Activated CD4-positive, alpha-beta T cell treated with anti-CD3 and anti-CD28 coated beads, Interleukin-2, amount 10 ng/mL, durations not matched to agents 7 days and 5 days (primary cell): ENCODE results near the gene ATP1B4. TPM values are rescaled to one million over a fixed set of nuclear protein-coding genes. Genes with fewer than 3 reads are reported as not detected.
"Not testable (repeated sequence)": the region's sequence is repeated elsewhere in the genome, so short reads cannot be mapped to it uniquely, and the experiment has no call there.

ENCODE experiments used
- CTCF ChIA-PET: fragments of 350-600 bp; sonication (Branson Sonifier 250); formaldehyde crosslinking; loops from one replicate; lab custom pipeline; 2021; ENCODE audit warnings: antibody characterized with exemption; lab: Charles Lee
- POLR2A ChIA-PET: fragments of 350-600 bp; sonication (Branson Sonifier 250); formaldehyde crosslinking; loops from one replicate; lab custom pipeline; 2021; ENCODE audit warnings: antibody characterized with exemption; lab: Charles Lee
- DNase-seq: peaks from one replicate; pipeline ENCODE4 v3.0.0-alpha.2; 2020
- H3K27ac Mint-ChIP-seq: one replicate; pipeline ENCODE4 v1.8.0; 2021; ENCODE audit warnings: mild to moderate bottlenecking, moderate library complexity, mixed read lengths
- H3K27me3 Mint-ChIP-seq: one replicate; pipeline ENCODE4 v1.8.0; 2021; ENCODE audit warnings: mixed read lengths
- H3K36me3 Mint-ChIP-seq: one replicate; pipeline ENCODE4 v1.8.0; 2021; ENCODE audit warnings: low read depth, mixed read lengths
- H3K4me1 Mint-ChIP-seq: one replicate; pipeline ENCODE4 v1.8.0; 2021; ENCODE audit warnings: mixed read lengths
- H3K4me3 Mint-ChIP-seq: one replicate; pipeline ENCODE4 v1.8.0; 2021; ENCODE audit warnings: mild to moderate bottlenecking, moderate library complexity, mixed read lengths
- H3K9me3 Mint-ChIP-seq: one replicate; pipeline ENCODE4 v1.8.0; 2021; ENCODE audit warnings: mixed read lengths
- total RNA-seq, 2 experiments: library from RNA; stranded (reverse); gene quantifications; one replicate each; pipeline ENCODE4 v1.2.3, GENCODE V29; 2021

The ATP1B4 gene
- total RNA-seq: not detected

DNA sequence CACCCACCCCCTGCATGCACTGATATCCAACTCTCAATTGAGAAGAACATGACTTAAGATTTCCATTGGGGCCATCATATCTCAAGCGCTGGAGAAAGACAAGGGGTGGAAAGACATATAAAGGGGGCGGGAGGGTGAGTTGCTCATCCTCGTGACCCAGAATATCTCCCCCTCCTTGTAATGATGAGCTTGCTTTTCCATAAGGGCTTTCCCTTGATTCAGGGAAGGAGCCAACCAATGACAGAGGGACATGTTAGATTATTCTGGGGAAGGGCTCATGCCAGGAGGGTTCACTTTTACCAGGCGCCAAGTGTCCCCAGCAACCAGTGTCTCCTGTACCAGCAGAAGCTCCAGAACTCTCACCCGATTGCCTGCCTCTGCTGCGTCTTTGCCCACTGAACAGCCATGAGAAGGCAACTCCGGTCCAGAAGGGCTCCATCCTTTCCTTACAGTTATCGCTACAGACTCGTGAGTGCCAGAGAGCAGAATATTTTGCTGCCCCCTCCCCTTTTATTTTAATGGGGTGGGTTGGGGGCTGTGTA is at the start of gene ATP1B4:
TSS of gene ATP1B4 (plus strand) at position 326 of the 542 bp plus-strand sequence. CDS start at position 406, 80 bp downstream.
- no peaks in the 10 kb centered on the region for H3K4me1 Mint-ChIP-seq
- DNase-seq: no peak
- H3K27ac Mint-ChIP-seq: no peak within 1 kb of the TSS
- no peak within 1 kb of the TSS for H3K4me3 Mint-ChIP-seq
- no peaks in the 10 kb centered on the region for H3K27me3 Mint-ChIP-seq
- no peaks in the 10 kb centered on the region for H3K36me3 Mint-ChIP-seq
- CTCF ChIA-PET: interaction anchor here (1.0 kb wide), 1 partner anchor 9 kb away, joined by 3 read pairs; no protein-coding TSS in a partner anchor
- H3K9me3 Mint-ChIP-seq: no peaks in the 10 kb centered on the region
- POLR2A ChIA-PET: no interaction called here

DNA sequence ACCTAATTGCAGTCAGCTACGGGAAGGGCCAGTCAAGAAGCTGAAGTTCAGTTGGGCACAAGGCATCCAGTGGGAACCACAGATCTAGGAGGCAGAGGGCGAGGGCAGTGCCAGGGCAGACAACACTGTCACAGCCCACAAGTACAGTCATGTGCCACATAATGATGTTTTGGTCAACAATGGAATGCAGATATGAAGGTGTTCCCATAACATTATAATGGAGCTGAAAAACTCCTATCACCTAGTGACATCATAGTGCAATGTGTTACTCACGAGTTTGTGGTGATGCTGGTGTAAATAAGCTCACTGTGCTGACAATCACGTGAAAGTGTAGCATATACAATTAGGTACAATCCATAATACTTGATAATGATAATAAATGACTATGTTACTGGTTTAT is 46.1 kb upstream of the ATP1B4 start:
- POLR2A ChIA-PET: no interaction called here
- peaks cover 59% of the 10 kb centered on the region for H3K27me3 Mint-ChIP-seq
- H3K4me1 Mint-ChIP-seq: peaks cover 2% of the 10 kb centered on the region
- no peak for DNase-seq
- no peak overlapping the region for H3K4me3 Mint-ChIP-seq
- CTCF ChIA-PET: interaction anchor here (0.6 kb wide), 1 partner anchor 9 kb away, joined by 3 read pairs; no protein-coding TSS in a partner anchor
- no peak overlapping the region for H3K27ac Mint-ChIP-seq
- H3K9me3 Mint-ChIP-seq: no peaks in the 10 kb centered on the region
- no peaks in the 10 kb centered on the region for H3K36me3 Mint-ChIP-seq

DNA sequence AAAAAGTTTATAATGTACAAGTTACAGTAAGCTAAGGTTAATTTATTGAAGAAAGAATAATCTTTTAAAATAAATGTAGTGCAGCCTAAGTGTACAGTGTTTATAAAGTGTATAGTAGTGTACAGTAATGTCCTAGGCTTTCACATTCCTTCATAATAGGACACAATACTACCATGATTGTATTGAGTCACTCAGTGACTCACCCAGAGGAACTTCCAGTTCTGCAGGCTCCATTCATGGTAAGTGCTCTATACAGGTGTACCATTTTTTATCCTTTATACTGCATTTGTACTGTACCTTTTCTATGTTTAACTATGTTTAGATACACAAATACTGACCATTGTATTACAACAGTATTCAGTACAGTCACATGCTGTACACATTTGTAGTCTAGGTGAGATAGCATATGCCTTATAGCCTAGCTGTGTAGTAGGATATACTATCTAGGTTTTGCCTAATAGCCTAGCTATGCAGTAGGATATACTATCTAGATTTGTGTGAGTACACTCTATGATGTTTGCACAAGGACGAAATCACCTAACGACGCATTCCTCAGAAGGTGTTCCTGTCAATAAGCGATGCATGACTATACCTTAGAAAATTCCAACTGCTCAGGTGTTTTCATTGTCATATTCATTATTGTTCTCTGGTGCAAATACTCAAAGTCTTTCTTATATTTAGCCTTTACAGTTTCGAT is 45.2 kb upstream of the ATP1B4 start:
- ChIA-PET POLR2A (no interaction called here), CTCF (no interaction called here)
- Mint-ChIP-seq H3K27me3 (peaks cover 52% of the 10 kb centered on the region), H3K9me3 (no peaks in the 10 kb centered on the region), H3K4me3 (no peak overlapping the region), H3K27ac (no peak overlapping the region), H3K36me3 (no peaks in the 10 kb centered on the region), H3K4me1 (no peaks in the 10 kb centered on the region)
- no peak for DNase-seq

DNA sequence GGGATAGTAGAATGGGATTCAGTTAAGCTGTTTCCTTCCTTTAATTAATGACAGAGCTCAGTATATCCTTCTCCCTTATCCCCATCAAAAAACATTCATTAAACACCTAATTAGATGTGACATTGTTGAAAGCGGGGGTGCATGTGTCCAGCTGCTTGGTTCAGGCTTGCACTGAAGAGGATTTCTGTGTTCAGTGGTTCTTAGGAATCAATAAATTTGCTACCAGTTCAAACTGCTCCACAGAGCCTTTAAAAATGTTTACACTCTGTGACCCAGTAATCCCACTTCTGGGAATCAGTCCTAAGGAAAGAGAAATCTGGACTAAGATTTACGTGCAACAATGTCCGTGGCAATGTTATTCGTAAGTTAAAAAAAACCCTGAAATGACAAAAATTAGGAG is 43.5 kb upstream of the ATP1B4 start:
- ChIA-PET POLR2A (no interaction called here), CTCF (interaction anchor here (0.9 kb wide), 1 partner anchor 10 kb away, joined by 3 read pairs; no protein-coding TSS in a partner anchor)
- H3K9me3 Mint-ChIP-seq: no peaks in the 10 kb centered on the region
- peaks cover 38% of the 10 kb centered on the region for H3K27me3 Mint-ChIP-seq
- H3K4me1 Mint-ChIP-seq: no peaks in the 10 kb centered on the region
- DNase-seq: no peak
- H3K27ac Mint-ChIP-seq: no peak overlapping the region
- no peak overlapping the region for H3K4me3 Mint-ChIP-seq
- H3K36me3 Mint-ChIP-seq: no peaks in the 10 kb centered on the region

DNA sequence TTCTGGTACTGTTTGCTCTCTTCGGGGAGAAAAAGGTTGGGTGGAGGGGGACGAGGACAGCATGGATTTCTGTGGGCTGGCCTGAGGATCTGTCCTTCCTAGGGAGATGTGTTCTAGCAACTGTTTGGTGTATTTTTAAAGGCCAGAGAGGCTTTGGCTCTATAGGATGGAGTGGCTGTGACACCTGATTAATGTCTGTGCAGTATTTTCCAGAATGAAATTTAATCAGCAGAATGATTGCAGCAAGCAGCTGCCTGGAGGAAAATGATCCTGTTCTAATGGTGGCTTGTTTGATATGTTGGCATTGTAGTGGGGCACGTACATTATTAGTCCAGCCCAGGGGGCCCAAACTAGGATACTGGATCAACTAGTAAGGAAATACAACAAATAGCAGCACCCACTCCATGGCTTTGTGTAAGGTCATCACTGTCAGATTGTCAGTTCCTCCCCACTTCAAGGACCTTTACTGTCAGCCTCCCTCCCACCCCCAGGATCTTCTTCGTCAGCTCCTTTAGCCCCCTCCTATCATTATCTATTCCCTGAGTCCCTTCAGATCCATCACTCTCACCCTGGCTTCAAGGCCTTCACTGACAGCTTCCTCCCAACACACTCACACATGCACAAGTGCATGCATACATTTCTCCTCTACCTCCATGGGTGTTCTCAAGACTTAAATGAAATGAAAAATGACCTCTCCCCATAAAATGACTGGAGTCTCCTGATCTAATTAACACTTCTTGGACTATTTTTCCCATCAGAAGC is 40.2 kb upstream of the ATP1B4 start:
- ChIA-PET POLR2A (no interaction called here), CTCF (no interaction called here)
- H3K4me3 Mint-ChIP-seq: no peak overlapping the region
- no peaks in the 10 kb centered on the region for H3K9me3 Mint-ChIP-seq
- H3K4me1 Mint-ChIP-seq: no peaks in the 10 kb centered on the region
- no peak overlapping the region for H3K27ac Mint-ChIP-seq
- H3K27me3 Mint-ChIP-seq: peaks cover 24% of the 10 kb centered on the region
- DNase-seq: no peak
- H3K36me3 Mint-ChIP-seq: no peaks in the 10 kb centered on the region

DNA sequence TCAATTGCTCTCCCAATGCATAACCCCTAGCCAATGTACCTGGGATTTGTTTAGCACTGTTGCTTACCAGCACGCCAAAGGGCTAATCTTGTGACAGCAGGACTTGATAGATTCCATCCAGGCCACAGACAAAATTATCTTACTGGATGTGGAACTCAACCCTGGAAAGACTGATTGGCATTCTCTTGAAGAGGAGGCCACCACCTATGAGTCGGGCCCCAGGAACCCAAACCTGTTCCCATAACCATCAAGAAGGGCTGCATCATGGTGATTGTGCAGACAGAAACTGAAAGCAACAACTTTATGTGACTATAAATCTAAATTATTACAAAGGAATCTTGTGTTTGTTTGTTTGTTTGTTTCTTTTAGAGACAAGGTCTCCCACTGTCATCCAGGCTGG is 30.8 kb upstream of the ATP1B4 start:
- Mint-ChIP-seq H3K36me3 (no peaks in the 10 kb centered on the region), H3K4me1 (no peaks in the 10 kb centered on the region), H3K9me3 (peaks cover 2% of the 10 kb centered on the region), H3K27ac (no peak overlapping the region), H3K4me3 (no peak overlapping the region), H3K27me3 (peaks cover 9% of the 10 kb centered on the region)
- DNase-seq: no peak
- POLR2A ChIA-PET: no interaction called here
- CTCF ChIA-PET: interaction anchor here (0.5 kb wide), 1 partner anchor 155 kb away, joined by 3 read pairs; no protein-coding TSS in a partner anchor

DNA sequence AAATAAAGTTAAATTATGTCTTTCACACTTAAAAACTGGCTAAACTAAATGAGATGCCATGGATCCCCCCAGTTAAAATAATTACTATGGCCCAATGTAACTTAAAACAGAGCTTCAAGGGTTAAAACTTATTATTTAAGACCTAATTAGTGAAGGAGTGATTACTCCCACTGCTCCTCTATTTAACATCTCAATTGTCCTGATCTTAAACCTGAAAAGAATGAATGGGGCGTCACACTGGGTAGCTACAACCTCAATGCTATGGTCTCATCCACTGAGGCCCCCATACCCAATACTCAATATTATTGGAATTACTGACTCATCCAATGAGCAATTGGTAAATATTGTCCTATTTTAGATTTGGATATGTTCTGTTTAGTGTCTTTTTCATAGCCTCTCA is 29.5 kb upstream of the ATP1B4 start:
- POLR2A ChIA-PET: no interaction called here
- no peaks in the 10 kb centered on the region for H3K4me1 Mint-ChIP-seq
- no peak overlapping the region for H3K27ac Mint-ChIP-seq
- H3K36me3 Mint-ChIP-seq: no peaks in the 10 kb centered on the region
- no peak for DNase-seq
- no peak overlapping the region for H3K4me3 Mint-ChIP-seq
- H3K9me3 Mint-ChIP-seq: peaks cover 2% of the 10 kb centered on the region
- CTCF ChIA-PET: no interaction called here
- peaks cover 3% of the 10 kb centered on the region for H3K27me3 Mint-ChIP-seq

DNA sequence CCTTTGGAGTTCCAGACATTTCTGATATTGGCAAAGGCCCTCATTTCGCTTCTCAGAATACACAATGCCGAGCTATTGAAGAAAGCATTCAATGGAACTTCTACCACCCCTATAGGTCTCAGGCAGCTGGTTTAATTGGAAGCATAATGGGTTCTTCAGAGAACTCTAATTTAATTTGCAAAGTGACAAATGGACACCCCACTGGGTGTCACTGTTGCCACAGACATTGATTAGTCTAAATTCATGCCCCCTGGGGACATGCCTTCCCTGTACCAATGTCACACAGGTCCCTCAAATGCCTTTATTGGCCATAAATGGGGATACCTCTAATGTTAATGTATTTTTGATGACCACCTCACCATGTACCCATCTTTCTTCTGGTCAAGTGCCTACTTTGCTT is 27.7 kb upstream of the ATP1B4 start:
- no peaks in the 10 kb centered on the region for H3K4me1 Mint-ChIP-seq
- ChIA-PET CTCF (interaction anchor here (0.6 kb wide), 1 partner anchor 141 kb away, joined by 3 read pairs; no protein-coding TSS in a partner anchor), POLR2A (no interaction called here)
- H3K9me3 Mint-ChIP-seq: peaks cover 9% of the 10 kb centered on the region
- H3K4me3 Mint-ChIP-seq: no peak overlapping the region
- no peak for DNase-seq
- no peaks in the 10 kb centered on the region for H3K36me3 Mint-ChIP-seq
- H3K27me3 Mint-ChIP-seq: no peaks in the 10 kb centered on the region
- H3K27ac Mint-ChIP-seq: no peak overlapping the region

DNA sequence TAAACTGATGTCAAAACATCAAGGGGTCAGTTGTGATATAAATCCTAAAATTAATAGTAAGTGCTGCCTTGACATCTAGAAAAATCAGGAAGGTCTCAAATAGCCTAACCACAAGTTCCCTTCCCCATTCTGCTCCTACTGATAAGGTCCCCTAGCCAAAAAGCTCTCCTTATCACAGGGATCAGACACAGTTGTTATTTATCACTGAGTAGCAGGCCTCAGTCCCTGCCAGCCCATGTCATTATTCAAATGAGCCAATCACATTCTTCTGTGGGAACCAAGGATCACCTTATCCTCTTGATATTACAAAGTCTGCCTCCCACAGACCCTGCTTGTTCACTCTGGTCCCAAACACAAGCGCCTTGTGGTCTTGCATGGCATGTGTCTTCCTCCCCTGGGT is 27.3 kb upstream of the ATP1B4 start:
- no peaks in the 10 kb centered on the region for H3K36me3 Mint-ChIP-seq
- CTCF ChIA-PET: interaction anchor here (0.6 kb wide), 1 partner anchor 140 kb away, joined by 3 read pairs; no protein-coding TSS in a partner anchor
- H3K9me3 Mint-ChIP-seq: peaks cover 9% of the 10 kb centered on the region
- POLR2A ChIA-PET: no interaction called here
- H3K4me3 Mint-ChIP-seq: no peak overlapping the region
- no peak overlapping the region for H3K27ac Mint-ChIP-seq
- no peaks in the 10 kb centered on the region for H3K27me3 Mint-ChIP-seq
- no peak for DNase-seq
- no peaks in the 10 kb centered on the region for H3K4me1 Mint-ChIP-seq

DNA sequence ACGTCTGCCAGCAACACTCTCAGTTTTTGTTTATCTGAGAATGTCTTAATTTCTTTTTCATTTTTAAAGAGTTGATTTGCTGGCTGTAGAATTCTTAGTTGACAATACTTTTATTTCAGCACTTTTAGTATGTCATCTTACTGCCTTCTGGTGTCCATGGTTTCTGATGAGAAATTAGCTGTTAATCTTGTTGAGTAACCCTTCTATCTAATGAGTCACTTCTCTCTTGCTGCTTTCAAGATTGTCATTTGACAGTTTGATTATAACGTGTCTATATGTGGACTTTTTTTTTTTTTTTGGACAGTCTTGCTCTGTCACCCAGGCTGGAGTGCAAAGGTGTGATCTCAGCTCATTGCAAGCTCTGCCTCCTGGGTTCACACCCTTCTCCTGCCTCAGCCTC is 26.6 kb upstream of the ATP1B4 start:
- ChIA-PET CTCF (no interaction called here), POLR2A (no interaction called here)
- Mint-ChIP-seq H3K36me3 (no peaks in the 10 kb centered on the region), H3K27ac (no peak overlapping the region), H3K9me3 (peaks cover 9% of the 10 kb centered on the region), H3K27me3 (no peaks in the 10 kb centered on the region), H3K4me1 (no peaks in the 10 kb centered on the region), H3K4me3 (no peak overlapping the region)
- no peak for DNase-seq

DNA sequence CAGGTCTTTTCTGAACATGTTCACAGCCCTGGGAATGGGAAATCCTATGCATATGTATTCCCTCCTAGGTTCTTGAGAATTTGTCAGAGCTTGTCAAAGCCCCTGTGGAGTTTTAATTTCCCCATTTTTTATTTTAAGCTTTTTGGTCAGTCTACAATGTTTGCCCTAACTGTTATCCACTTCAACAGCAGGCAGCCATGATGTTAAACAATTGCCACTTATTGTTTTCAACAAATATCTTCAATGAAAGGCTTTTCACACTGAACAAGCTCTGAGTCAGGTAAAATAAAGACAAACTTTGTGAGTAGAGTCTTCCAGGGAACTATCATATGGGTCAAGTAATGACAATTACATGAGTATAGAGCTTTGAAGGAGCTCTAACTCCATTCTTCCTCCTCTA is 25.0 kb upstream of the ATP1B4 start:
- no peaks in the 10 kb centered on the region for H3K4me1 Mint-ChIP-seq
- POLR2A ChIA-PET: no interaction called here
- peaks cover 5% of the 10 kb centered on the region for H3K27me3 Mint-ChIP-seq
- no peak overlapping the region for H3K27ac Mint-ChIP-seq
- no peaks in the 10 kb centered on the region for H3K36me3 Mint-ChIP-seq
- no peak overlapping the region for H3K4me3 Mint-ChIP-seq
- CTCF ChIA-PET: no interaction called here
- peaks cover 9% of the 10 kb centered on the region for H3K9me3 Mint-ChIP-seq
- no peak for DNase-seq

DNA sequence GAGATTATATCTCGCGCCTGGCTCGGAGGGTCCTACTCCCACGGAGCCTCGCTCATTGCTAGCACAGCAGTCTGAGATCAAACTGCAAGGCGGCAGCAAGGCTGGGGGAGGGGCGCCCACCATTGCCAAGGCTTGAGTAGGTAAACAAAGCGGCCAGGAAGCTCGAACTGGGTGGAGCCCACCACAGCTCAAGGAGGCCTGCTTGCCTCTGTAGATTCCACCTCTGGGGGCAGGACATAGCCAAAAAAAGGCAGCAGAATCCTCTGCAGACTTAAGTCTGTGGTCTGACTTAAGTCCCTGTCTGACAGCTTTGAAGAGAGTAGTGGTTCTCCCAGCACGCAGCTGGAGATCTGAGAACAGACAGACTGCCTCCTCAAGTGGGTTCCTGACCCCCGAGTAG is 17.3 kb upstream of the ATP1B4 start:
- H3K4me1 Mint-ChIP-seq, POLR2A ChIA-PET, H3K9me3 Mint-ChIP-seq, CTCF ChIA-PET, H3K36me3 Mint-ChIP-seq, H3K27me3 Mint-ChIP-seq, DNase-seq, H3K27ac Mint-ChIP-seq, H3K4me3 Mint-ChIP-seq: not testable (repeated sequence)

DNA sequence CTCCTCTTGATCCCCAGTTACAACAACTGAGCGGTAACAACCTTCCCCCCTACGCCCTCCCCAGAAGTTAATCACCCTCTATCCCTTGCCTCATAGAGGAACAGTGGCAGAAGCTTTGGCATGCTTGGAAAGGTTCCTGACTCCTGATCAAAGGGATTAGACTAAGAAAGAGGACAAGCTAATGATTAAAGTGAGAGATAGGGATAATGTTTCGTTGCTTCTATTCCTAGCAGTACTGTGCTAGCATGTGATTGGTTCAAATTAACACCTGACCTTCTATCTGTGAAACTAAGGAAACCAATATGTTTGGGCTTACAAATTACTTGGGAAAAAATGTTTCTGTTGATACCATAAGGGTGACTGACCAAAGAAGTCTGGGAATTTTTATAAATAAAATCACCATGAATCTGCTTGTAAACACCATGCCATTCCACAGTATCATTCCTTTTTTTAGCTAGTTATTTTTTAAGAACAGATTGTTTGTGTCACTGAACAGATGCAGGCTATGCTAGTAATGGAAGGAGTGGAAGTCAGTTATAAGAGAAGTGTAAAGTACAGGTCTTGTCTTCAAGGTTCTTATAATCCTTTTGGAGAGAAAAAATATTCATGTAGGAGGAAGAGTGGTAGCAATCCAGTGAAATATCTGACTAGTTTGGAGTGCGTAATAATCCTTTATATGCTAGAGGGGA is 11.3 kb upstream of the ATP1B4 start:
- ChIA-PET CTCF (no interaction called here), POLR2A (no interaction called here)
- Mint-ChIP-seq H3K4me1 (no peaks in the 10 kb centered on the region), H3K9me3 (no peaks in the 10 kb centered on the region), H3K27ac (no peak overlapping the region), H3K36me3 (no peaks in the 10 kb centered on the region), H3K27me3 (peaks cover 3% of the 10 kb centered on the region), H3K4me3 (no peak overlapping the region)
- DNase-seq: no peak
